ENCODE measurements around the gene PTPRG. TPM values are rescaled to one million over a fixed set of nuclear protein-coding genes. Genes with fewer than 3 reads are reported as not detected.
A peak's percentile ranks its signal among the peaks of the same experiment; 100 is the strongest.

Gene PTPRG
- total RNA-seq, 1 donor from 2014 or later, result 11.1 TPM

GRCh38 chr3:62183087-62183486 lies 621.7 kb downstream of the PTPRG start:
- Histone ChIP-seq H3K36me3 (ENCODE audit: control insufficient read depth, insufficient read depth, low read length) (no peaks in the 10 kb centered on the region), H3K4me3 (ENCODE audit: low read depth, low read length) (no peak overlapping the region), H3K27me3 (ENCODE audit: control insufficient read depth, insufficient read depth, low read length) (no peaks in the 10 kb centered on the region)
- FAIRE-seq, result no peak
- TF ChIP-seq CTCF (IDR thresholded peaks at IDR 0.05; ENCODE audit: insufficient read depth, low read length, severe bottlenecking), result no peak
- no peak for DNase-seq (ENCODE audit: low read depth)

- no peaks in the 10 kb centered on the region for H3K36me3 ChIP-seq (ENCODE audit: control insufficient read depth, insufficient read depth, low read length)
- no peaks in the 10 kb centered on the region for H3K27me3 ChIP-seq (ENCODE audit: control insufficient read depth, insufficient read depth, low read length)
- H3K4me3 ChIP-seq (ENCODE audit: low read depth, low read length), result no peak overlapping the region
- TF ChIP-seq CTCF (IDR thresholded peaks at IDR 0.05; ENCODE audit: insufficient read depth, low read length, severe bottlenecking), result no peak
- DNase-seq (ENCODE audit: low read depth) (no peak), FAIRE-seq (no peak)
These were observed 622.6 kb downstream of the PTPRG start for GRCh38 chr3:62183969-62184368.

GRCh38 chr3:62184559-62184958 lies 623.2 kb downstream of the PTPRG start:
- Histone ChIP-seq H3K4me3 (ENCODE audit: low read depth, low read length) (no peak overlapping the region), H3K27me3 (ENCODE audit: control insufficient read depth, insufficient read depth, low read length) (no peaks in the 10 kb centered on the region), H3K36me3 (ENCODE audit: control insufficient read depth, insufficient read depth, low read length) (no peaks in the 10 kb centered on the region)
- TF ChIP-seq CTCF (IDR thresholded peaks at IDR 0.05; ENCODE audit: insufficient read depth, low read length, severe bottlenecking), result no peak
- no peak for FAIRE-seq
- DNase-seq (ENCODE audit: low read depth), result peak; percentile 5

- DNase-seq (ENCODE audit: low read depth) (peak; percentile 2), FAIRE-seq (peak; percentile 7)
- Histone ChIP-seq H3K36me3 (ENCODE audit: control insufficient read depth, insufficient read depth, low read length) (no peaks in the 10 kb centered on the region), H3K27me3 (ENCODE audit: control insufficient read depth, insufficient read depth, low read length) (no peaks in the 10 kb centered on the region), H3K4me3 (ENCODE audit: low read depth, low read length) (no peak overlapping the region)
- TF ChIP-seq CTCF (IDR thresholded peaks at IDR 0.05; ENCODE audit: insufficient read depth, low read length, severe bottlenecking), result peak; percentile 25
These were observed 625.7 kb downstream of the PTPRG start for GRCh38 chr3:62187022-62187431.

GRCh38 chr3:62188681-62189375 lies 627.5 kb downstream of the PTPRG start:
- no peaks in the 10 kb centered on the region for H3K36me3 ChIP-seq (ENCODE audit: control insufficient read depth, insufficient read depth, low read length)
- peak; percentile 79 for TF ChIP-seq CTCF (IDR thresholded peaks at IDR 0.05; ENCODE audit: insufficient read depth, low read length, severe bottlenecking)
- FAIRE-seq (peak; percentile 36), DNase-seq (ENCODE audit: low read depth) (peak; percentile 62)
- no peak overlapping the region for H3K4me3 ChIP-seq (ENCODE audit: low read depth, low read length)
- no peaks in the 10 kb centered on the region for H3K27me3 ChIP-seq (ENCODE audit: control insufficient read depth, insufficient read depth, low read length)

- no peak for TF ChIP-seq CTCF (IDR thresholded peaks at IDR 0.05; ENCODE audit: insufficient read depth, low read length, severe bottlenecking)
- FAIRE-seq (no peak), DNase-seq (ENCODE audit: low read depth) (no peak)
- H3K4me3 ChIP-seq (ENCODE audit: low read depth, low read length), result no peak overlapping the region
- no peaks in the 10 kb centered on the region for H3K36me3 ChIP-seq (ENCODE audit: control insufficient read depth, insufficient read depth, low read length)
- no peaks in the 10 kb centered on the region for H3K27me3 ChIP-seq (ENCODE audit: control insufficient read depth, insufficient read depth, low read length)
These were observed 628.0 kb downstream of the PTPRG start for GRCh38 chr3:62189376-62189698.
